ENCODE data around the gene ADPGK. TPM values are rescaled to one million over a fixed set of nuclear protein-coding genes. Genes with fewer than 3 reads are reported as not detected.
A peak's percentile ranks its signal among the peaks of the same experiment; 100 is the strongest.

ADPGK gene
- total RNA-seq, 1 experiment from 2014 or later: 48.4 TPM

DNA sequence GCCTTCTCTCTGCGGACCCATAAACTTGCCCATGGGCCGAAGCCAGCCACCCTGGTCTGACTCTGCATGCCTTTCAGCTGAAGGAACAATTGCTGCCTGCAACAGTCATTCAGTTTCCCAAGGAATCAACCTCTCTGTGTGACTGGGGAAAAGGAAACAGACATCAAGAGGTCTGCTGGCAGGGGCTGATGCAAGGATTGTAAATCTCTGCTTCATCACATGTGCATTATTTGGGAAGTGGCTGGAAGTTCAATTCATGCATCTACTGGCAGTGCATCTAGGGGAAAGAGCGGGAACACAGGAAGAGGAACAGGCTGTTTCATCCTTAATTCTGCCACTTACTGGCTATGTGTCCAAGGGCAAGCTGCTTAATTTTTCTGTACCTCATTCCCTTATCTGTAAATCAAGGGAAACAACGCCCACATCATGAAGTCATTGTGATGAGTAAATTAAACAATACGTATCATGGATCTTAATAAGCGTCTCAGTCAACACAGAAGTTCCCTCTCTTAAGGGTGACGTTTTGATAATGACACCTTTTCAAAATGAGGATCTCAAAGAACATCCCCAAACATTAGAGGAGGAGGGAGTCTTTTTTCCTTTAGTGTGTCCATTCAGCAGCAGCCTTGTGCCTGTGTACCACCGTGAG lies 17.4 kb upstream of the ADPGK start:
- CTCF ChIA-PET: no interaction called here
- Histone ChIP-seq H3K4me1 (ENCODE audit: insufficient read depth, low read length, poor library complexity, severe bottlenecking) (peaks cover 3% of the 10 kb centered on the region), H3K27me3 (replicated peaks; ENCODE audit: insufficient read depth, low read depth, low read length, poor library complexity) (no peaks in the 10 kb centered on the region), H3K9me3 (ENCODE audit: low read depth, low read length, poor library complexity, severe bottlenecking) (no peaks in the 10 kb centered on the region), H3K4me3 (ENCODE audit: low read depth, low read length, poor library complexity, severe bottlenecking) (no peak overlapping the region), H3K36me3 (ENCODE audit: insufficient read depth, low read length, poor library complexity, severe bottlenecking) (no peaks in the 10 kb centered on the region), H3K27ac (ENCODE audit: low read depth, low read length, poor library complexity, severe bottlenecking) (no peak overlapping the region)
- DNase-seq (ENCODE audit: low spot score): no peak
- TF ChIP-seq EZH2 (IDR thresholded peaks at IDR 0.05; ENCODE audit: borderline replicate concordance, low read depth, low read length, poor library complexity, severe bottlenecking): no peak
- TF ChIP-seq, protein P1, sequence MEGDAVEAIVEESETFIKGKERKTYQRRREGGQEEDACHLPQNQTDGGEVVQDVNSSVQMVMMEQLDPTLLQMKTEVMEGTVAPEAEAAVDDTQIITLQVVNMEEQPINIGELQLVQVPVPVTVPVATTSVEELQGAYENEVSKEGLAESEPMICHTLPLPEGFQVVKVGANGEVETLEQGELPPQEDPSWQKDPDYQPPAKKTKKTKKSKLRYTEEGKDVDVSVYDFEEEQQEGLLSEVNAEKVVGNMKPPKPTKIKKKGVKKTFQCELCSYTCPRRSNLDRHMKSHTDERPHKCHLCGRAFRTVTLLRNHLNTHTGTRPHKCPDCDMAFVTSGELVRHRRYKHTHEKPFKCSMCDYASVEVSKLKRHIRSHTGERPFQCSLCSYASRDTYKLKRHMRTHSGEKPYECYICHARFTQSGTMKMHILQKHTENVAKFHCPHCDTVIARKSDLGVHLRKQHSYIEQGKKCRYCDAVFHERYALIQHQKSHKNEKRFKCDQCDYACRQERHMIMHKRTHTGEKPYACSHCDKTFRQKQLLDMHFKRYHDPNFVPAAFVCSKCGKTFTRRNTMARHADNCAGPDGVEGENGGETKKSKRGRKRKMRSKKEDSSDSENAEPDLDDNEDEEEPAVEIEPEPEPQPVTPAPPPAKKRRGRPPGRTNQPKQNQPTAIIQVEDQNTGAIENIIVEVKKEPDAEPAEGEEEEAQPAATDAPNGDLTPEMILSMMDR (conservative IDR thresholded peaks at IDR 0.05; ENCODE audit: low read depth, low read length): no peak
- BruUV-seq (replicated peaks): no TSS peak
- intact Hi-C loops (cut with micrococcal nuclease; ENCODE audit: unreplicated experiment): no loop called here
- POLR2A ChIA-PET (ENCODE audit: low non-redundant PET): no interaction called here

DNA sequence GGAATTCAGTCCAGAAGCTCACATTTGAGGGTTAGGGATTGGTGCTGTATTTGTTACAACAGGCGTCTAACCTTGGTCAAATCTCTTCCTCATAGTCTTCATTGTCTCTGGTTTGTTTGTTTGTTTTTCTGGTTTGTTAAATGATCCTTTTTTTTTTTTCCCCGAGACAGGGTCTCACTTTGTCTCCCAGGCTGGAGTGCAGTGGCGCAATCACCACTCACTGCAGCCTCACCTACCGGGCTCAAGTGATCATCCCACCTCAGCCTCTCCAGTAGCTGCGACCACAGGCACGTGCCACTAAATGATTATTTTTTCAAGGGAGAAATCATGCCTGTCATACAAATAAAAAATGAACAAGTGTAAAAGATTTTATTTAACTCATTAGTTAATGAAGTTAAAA lies 14.3 kb upstream of the ADPGK start:
- no peak for TF ChIP-seq EZH2 (IDR thresholded peaks at IDR 0.05; ENCODE audit: borderline replicate concordance, low read depth, low read length, poor library complexity, severe bottlenecking)
- TF ChIP-seq, protein P1 (conservative IDR thresholded peaks at IDR 0.05; ENCODE audit: low read depth, low read length): no peak
- no TSS peak for BruUV-seq (replicated peaks)
- intact Hi-C loops (cut with micrococcal nuclease; ENCODE audit: unreplicated experiment): loop anchor here (2.0 to 5.0 kb wide), 2 partner anchors 283 to 469 kb away; no protein-coding TSS in a partner anchor
- no peak overlapping the region for H3K27ac ChIP-seq (ENCODE audit: low read depth, low read length, poor library complexity, severe bottlenecking)
- no peaks in the 10 kb centered on the region for H3K9me3 ChIP-seq (ENCODE audit: low read depth, low read length, poor library complexity, severe bottlenecking)
- POLR2A ChIA-PET (ENCODE audit: low non-redundant PET): interaction anchor here (0.5 kb wide), 1 partner anchor 13 kb away, joined by 3 read pairs; no protein-coding TSS in a partner anchor
- CTCF ChIA-PET: interaction anchor here (0.8 kb wide), 1 partner anchor 173 kb away, joined by 9 read pairs; no protein-coding TSS in a partner anchor
- H3K4me1 ChIP-seq (ENCODE audit: insufficient read depth, low read length, poor library complexity, severe bottlenecking): peaks cover 3% of the 10 kb centered on the region
- no peaks in the 10 kb centered on the region for H3K27me3 ChIP-seq (replicated peaks; ENCODE audit: insufficient read depth, low read depth, low read length, poor library complexity)
- no peaks in the 10 kb centered on the region for H3K36me3 ChIP-seq (ENCODE audit: insufficient read depth, low read length, poor library complexity, severe bottlenecking)
- DNase-seq (ENCODE audit: low spot score): no peak
- H3K4me3 ChIP-seq (ENCODE audit: low read depth, low read length, poor library complexity, severe bottlenecking): no peak overlapping the region

DNA sequence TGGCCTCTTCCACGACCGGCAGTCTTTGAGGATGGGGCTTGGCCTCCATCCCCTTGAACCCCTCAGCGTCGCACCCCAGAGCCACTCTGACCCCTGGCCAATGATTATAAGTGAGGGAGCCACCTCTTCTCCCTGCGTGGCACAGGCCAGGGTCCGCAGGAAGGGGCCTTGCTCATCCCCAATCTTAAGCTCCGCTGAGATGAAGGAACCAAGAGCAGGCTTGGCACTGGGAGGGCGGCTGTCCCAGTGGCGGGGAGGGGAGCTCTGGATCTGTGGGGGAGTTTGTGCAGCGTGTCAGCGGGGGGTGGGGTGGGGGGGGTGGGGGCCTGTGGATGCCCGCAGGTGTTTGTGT lies 13.8 kb upstream of the ADPGK start:
- no TSS peak for BruUV-seq (replicated peaks)
- no peak overlapping the region for H3K27ac ChIP-seq (ENCODE audit: low read depth, low read length, poor library complexity, severe bottlenecking)
- no peaks in the 10 kb centered on the region for H3K9me3 ChIP-seq (ENCODE audit: low read depth, low read length, poor library complexity, severe bottlenecking)
- TF ChIP-seq EZH2 (IDR thresholded peaks at IDR 0.05; ENCODE audit: borderline replicate concordance, low read depth, low read length, poor library complexity, severe bottlenecking): no peak
- TF ChIP-seq, protein P1 (conservative IDR thresholded peaks at IDR 0.05; ENCODE audit: low read depth, low read length): no peak
- DNase-seq (ENCODE audit: low spot score): no peak
- peak overlapping the region; percentile 49 for H3K4me3 ChIP-seq (ENCODE audit: low read depth, low read length, poor library complexity, severe bottlenecking)
- H3K4me1 ChIP-seq (ENCODE audit: insufficient read depth, low read length, poor library complexity, severe bottlenecking): peaks cover 3% of the 10 kb centered on the region
- H3K36me3 ChIP-seq (ENCODE audit: insufficient read depth, low read length, poor library complexity, severe bottlenecking): no peaks in the 10 kb centered on the region
- CTCF ChIA-PET: no interaction called here
- POLR2A ChIA-PET (ENCODE audit: low non-redundant PET): no interaction called here
- H3K27me3 ChIP-seq (replicated peaks; ENCODE audit: insufficient read depth, low read depth, low read length, poor library complexity): no peaks in the 10 kb centered on the region
- intact Hi-C loops (cut with micrococcal nuclease; ENCODE audit: unreplicated experiment): loop anchor here (2.0 to 5.0 kb wide), 2 partner anchors 283 to 470 kb away; no protein-coding TSS in a partner anchor

Measured in A673 (cell line).